Adrenal gland (tissue), 12 donors: ENCODE data around the gene NELFB. TPM values are rescaled to one million over a fixed set of nuclear protein-coding genes. Genes with fewer than 3 reads are reported as not detected.

ENCODE experiments used
- DNase-seq, 7 donors: peaks; one replicate each; pipeline ENCODE4 v3.0.0-alpha.2; 2019 to 2020
- H3K27ac ChIP-seq, 5 donors: fragments of 200-600 bp; sonication (generic) in 4 of 5; 1 replicate in 3 of 5; 2 replicates in 2 of 5; pipeline versions ENCODE4 v1.5.1 to v1.8.0; 2016 to 2020; ENCODE audit warnings: mild to moderate bottlenecking in 1 of 5
- H3K27me3 ChIP-seq: fragments of 200-600 bp; 2 replicates; pipeline ENCODE4 v1.8.0; 2021
- H3K36me3 ChIP-seq, 2 donors: fragments of 200-600 bp; replicated peaks in 1 of 2; 1 replicate in 1 of 2; 2 replicates in 1 of 2; pipeline versions ENCODE4 v1.5.1 to v1.8.0; 2018 to 2022
- H3K4me1 ChIP-seq, 2 donors: fragments of 200-600 bp; replicated peaks in 1 of 2; 1 replicate in 1 of 2; 2 replicates in 1 of 2; pipeline versions ENCODE4 v1.5.1 to v1.8.0; 2018 to 2021
- H3K4me3 ChIP-seq, 4 donors: fragments of 200-600 bp; sonication (generic) in 3 of 4; one replicate each; pipeline ENCODE4 v1.5.1; 2016 to 2018
- H3K9me3 ChIP-seq, 3 donors: fragments of 200-600 bp; sonication (generic) in 1 of 3; replicated peaks in 1 of 3; 1 replicate in 2 of 3; 2 replicates in 1 of 3; pipeline versions ENCODE4 v1.5.1 to v1.8.0; 2016 to 2021
- POLR2A ChIP-seq, 2 donors: fragments of 450-650 bp; IDR thresholded peaks; one replicate each; pipeline ENCODE4 v1.6.1; 2017; ENCODE audit warnings: antibody characterized with exemption in 2 of 2, mild to moderate bottlenecking in 2 of 2, moderate library complexity in 1 of 2
- WGBS, 4 donors: extraction: QIAGEN DNeasy Blood & Tissue Kit in 2 of 4; methylation state at CpG; one replicate each; pipeline versions ENCODE4 v1.1.5 to v1.1.7; 2013 to 2017; 5-methylcytosine and 5-hydroxymethylcytosine counted together
- intact Hi-C, 2 donors: fragments of 100-400 bp; cut with DNase I; formaldehyde crosslinking; loops; one replicate each; pipeline versions ENCODE4 v1.14.1 to v1.15.0; 2022 to 2023
- polyA plus RNA-seq, 3 donors: library from polyadenylated mRNA; stranded (reverse); fragments of 200-250 nt in 2 of 3; fragments of 350-450 nt in 1 of 3; fragmentation: Illumina TruSeq in 1 of 3; extraction: RNeasy Lipid Tissue Mini Kit (QIAGEN cat#74804) in 1 of 3; gene quantifications; one replicate each; pipeline ENCODE4 v1.2.3, GENCODE V29; 2013 to 2014
- total RNA-seq, 9 donors: library from RNA; depleted of rRNA in 4 of 9; stranded (reverse); fragments of >200 nt in 4 of 9; fragments of 120-200 nt in 1 of 9; fragmentation: NEBNext Ultra II Directional in 1 of 9; extraction: Animal tissue kit (Norgen Biotek cat#: 25700) in 1 of 9; gene quantifications; one replicate each; pipeline versions ENCODE4 v1.1.0 to v1.2.4, GENCODE V29; 2013 to 2023
- TF ChIP-seq, protein P1 (sequence below), 6 experiments: fragments of 450-650 bp in 4 of 6; fragments of 200-600 bp in 2 of 6; sonication (generic) in 1 of 6; IDR thresholded peaks; 1 replicate in 5 of 6; 2 replicates in 1 of 6; pipeline versions ENCODE4 v1.5.1 to v1.8.0; 2016 to 2021; ENCODE audit warnings: antibody characterized with exemption in 6 of 6, mild to moderate bottlenecking in 2 of 6, moderate library complexity in 1 of 6
- donor health status: healthy with polysubstance abuse.
- donor health status: Bipolar disorder and iron deficiency.
- donor health status: DM: yes; HTN: yes; CAD: no.
- donor health status: DM: no; HTN: no; CAD: no.
- donor health status: DM: no; HTN: no; CAD: no.
- donor health status: DM: yes; HTN: yes; CAD: no.

NELFB gene
- total and polyA plus RNA-seq, 12 donors = 10.9 to 56.3 (median 36.9) TPM

GRCh38 chr9:137234055-137234697 lies 21.0 kb upstream of the NELFB start:
- Histone ChIP-seq H3K27ac (no peak overlapping the region), H3K9me3 (no peaks in the 10 kb centered on the region), H3K36me3 (no peaks in the 10 kb centered on the region), H3K4me3 (no peak overlapping the region), H3K4me1 (peaks cover 0 to 14% of the 10 kb centered on the region in 2 donors), H3K27me3 (peaks cover 41% of the 10 kb centered on the region)
- no peak for DNase-seq
- WGBS, 4 donors = 41 to 49% (median 44%) methylated on average over 11 to 40 of the region's 40 CpGs
- no peak for TF ChIP-seq POLR2A (IDR thresholded peaks at IDR 0.05)
- TF ChIP-seq, protein P1, sequence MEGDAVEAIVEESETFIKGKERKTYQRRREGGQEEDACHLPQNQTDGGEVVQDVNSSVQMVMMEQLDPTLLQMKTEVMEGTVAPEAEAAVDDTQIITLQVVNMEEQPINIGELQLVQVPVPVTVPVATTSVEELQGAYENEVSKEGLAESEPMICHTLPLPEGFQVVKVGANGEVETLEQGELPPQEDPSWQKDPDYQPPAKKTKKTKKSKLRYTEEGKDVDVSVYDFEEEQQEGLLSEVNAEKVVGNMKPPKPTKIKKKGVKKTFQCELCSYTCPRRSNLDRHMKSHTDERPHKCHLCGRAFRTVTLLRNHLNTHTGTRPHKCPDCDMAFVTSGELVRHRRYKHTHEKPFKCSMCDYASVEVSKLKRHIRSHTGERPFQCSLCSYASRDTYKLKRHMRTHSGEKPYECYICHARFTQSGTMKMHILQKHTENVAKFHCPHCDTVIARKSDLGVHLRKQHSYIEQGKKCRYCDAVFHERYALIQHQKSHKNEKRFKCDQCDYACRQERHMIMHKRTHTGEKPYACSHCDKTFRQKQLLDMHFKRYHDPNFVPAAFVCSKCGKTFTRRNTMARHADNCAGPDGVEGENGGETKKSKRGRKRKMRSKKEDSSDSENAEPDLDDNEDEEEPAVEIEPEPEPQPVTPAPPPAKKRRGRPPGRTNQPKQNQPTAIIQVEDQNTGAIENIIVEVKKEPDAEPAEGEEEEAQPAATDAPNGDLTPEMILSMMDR (IDR thresholded peaks at IDR 0.05) = no peak
- intact Hi-C loops = loop anchor here in 1 of 2 donors (10.0 kb wide), 1 partner anchor 449 kb away; no protein-coding TSS in a partner anchor

- H3K27ac ChIP-seq = no peak overlapping the region
- H3K4me3 ChIP-seq = no peak overlapping the region
- DNase-seq = no peak
- WGBS, 4 donors = 64 to 77% (median 74%) methylated on average over 16 to 18 of the region's 18 CpGs
- intact Hi-C loops = loop anchor here in 1 of 2 donors (10.0 kb wide), 1 partner anchor 450 kb away; no protein-coding TSS in a partner anchor
- peaks cover 3 to 21% of the 10 kb centered on the region in 2 donors for H3K4me1 ChIP-seq
- no peaks in the 10 kb centered on the region for H3K36me3 ChIP-seq
- no peaks in the 10 kb centered on the region for H3K9me3 ChIP-seq
- no peak for TF ChIP-seq POLR2A (IDR thresholded peaks at IDR 0.05)
- TF ChIP-seq, protein P1 (IDR thresholded peaks at IDR 0.05) = no peak
- peaks cover 37% of the 10 kb centered on the region for H3K27me3 ChIP-seq
Observed at GRCh38 chr9:137234758-137235423, 20.2 kb upstream of the NELFB start.

- Histone ChIP-seq H3K4me3 (no peak overlapping the region), H3K4me1 (peaks cover 7 to 23% of the 10 kb centered on the region in 2 donors), H3K27ac (no peak overlapping the region), H3K27me3 (peaks cover 30% of the 10 kb centered on the region), H3K36me3 (no peaks in the 10 kb centered on the region), H3K9me3 (no peaks in the 10 kb centered on the region)
- no peak for DNase-seq
- TF ChIP-seq, protein P1 (IDR thresholded peaks at IDR 0.05) = no peak
- TF ChIP-seq POLR2A (IDR thresholded peaks at IDR 0.05) = no peak
- intact Hi-C loops = loop anchor here in 1 of 2 donors (10.0 kb wide), 1 partner anchor 451 kb away; no protein-coding TSS in a partner anchor
- WGBS, 4 donors = 54 to 66% (median 63%) methylated on average over 14 to 35 of the region's 35 CpGs
Observed at GRCh38 chr9:137235424-137236237, 19.5 kb upstream of the NELFB start.
